HG02852 (cell line): ENCODE measurements around the gene LMAN2L.

Experiments used
- ATAC-seq: cut with Tn5 transposase; IDR thresholded peaks from one replicate; pipeline ENCODE4 v1.9.1; 2021; ENCODE audit warnings: mild to moderate bottlenecking, moderate library complexity; ENCODE audit not compliant: unreplicated experiment

Gene LMAN2L

GRCh38 chr2:96739633-96740428, at the start of gene LMAN2L:
Gene LMAN2L, minus strand, starts transcription at chr2:96740064. Its CDS starts 24 bp downstream, at chr2:96740040.
- ATAC-seq: peak; percentile 99

- no peak for ATAC-seq
These were observed 49.4 kb upstream of the LMAN2L start for GRCh38 chr2:96789245-96789617.

- ATAC-seq: no peak
These were observed 48.8 kb upstream of the LMAN2L start for GRCh38 chr2:96788442-96789244.

- ATAC-seq: no peak
These were observed 47.5 kb upstream of the LMAN2L start for GRCh38 chr2:96787411-96787810.

- no peak for ATAC-seq
These were observed 43.5 kb upstream of the LMAN2L start for GRCh38 chr2:96783388-96783787.

- no peak for ATAC-seq
These were observed 35.3 kb upstream of the LMAN2L start for GRCh38 chr2:96775160-96775559.

- no peak for ATAC-seq
These were observed 34.1 kb upstream of the LMAN2L start for GRCh38 chr2:96773922-96774321.

- peak; percentile 47 for ATAC-seq
These were observed 33.2 kb upstream of the LMAN2L start for GRCh38 chr2:96772903-96773671.

- ATAC-seq: no peak
These were observed 32.1 kb upstream of the LMAN2L start for GRCh38 chr2:96771796-96772618.

- no peak for ATAC-seq
These were observed 30.8 kb upstream of the LMAN2L start for GRCh38 chr2:96770442-96771202.

GRCh38 chr2:96769814-96770213, 29.9 kb upstream of the LMAN2L start:
- no peak for ATAC-seq

- ATAC-seq: no peak
These were observed 28.3 kb upstream of the LMAN2L start for GRCh38 chr2:96768083-96768561.

- ATAC-seq: no peak
These were observed 27.4 kb upstream of the LMAN2L start for GRCh38 chr2:96767135-96767871.

- no peak for ATAC-seq
These were observed 24.4 kb upstream of the LMAN2L start for GRCh38 chr2:96764253-96764637.

GRCh38 chr2:96763511-96764252, 23.8 kb upstream of the LMAN2L start:
- no peak for ATAC-seq

- no peak for ATAC-seq
These were observed 22.9 kb upstream of the LMAN2L start for GRCh38 chr2:96762529-96763311.
